GM23248 (cell line): ENCODE results near the gene DDX3X.

Source experiments
- EZH2 ChIP-seq: fragments of 200-600 bp; sonication (generic); IDR thresholded peaks from 2 replicates; pipeline ENCODE4 v1.6.1; 2018; ENCODE audit warnings: antibody characterized with exemption, mild to moderate bottlenecking; ENCODE audit not compliant: insufficient read depth, poor library complexity, severe bottlenecking
- EZH2phosphoT487 ChIP-seq: fragments of 200-600 bp; sonication (generic); IDR thresholded peaks from 2 replicates; pipeline ENCODE4 v1.6.1; 2018; ENCODE audit warnings: antibody characterized with exemption, moderate library complexity, mild to moderate bottlenecking, low read depth; ENCODE audit not compliant: insufficient read depth

GRCh38 chrX:41301438-41301824 is 32.5 kb upstream of the DDX3X start:
- TF ChIP-seq EZH2 (no peak), EZH2phosphoT487 (no peak)
